Stimulated activated CD8-positive, alpha-beta memory T cell treated with anti-CD3 and anti-CD28 coated beads, Interleukin-7, amount 100 ng/mL, for 1 hour (primary cell): ENCODE results near the gene CCDC57.

ENCODE experiments used
- DNase-seq, 2 donors: peaks; one replicate each; pipeline ENCODE4 v3.0.0-alpha.2; 2020; ENCODE audit warnings: low read depth in 2 of 2

The CCDC57 gene

GRCh38 chr17:82061047-82061925, 151.4 kb downstream of the CCDC57 start:
- DNase-seq, result no peak

GRCh38 chr17:82060614-82061013, 152.0 kb downstream of the CCDC57 start:
- DNase-seq, result no peak

GRCh38 chr17:82060001-82060380, 152.7 kb downstream of the CCDC57 start:
- no peak for DNase-seq

GRCh38 chr17:82059272-82060000, 153.2 kb downstream of the CCDC57 start:
- DNase-seq, result no peak

DNA sequence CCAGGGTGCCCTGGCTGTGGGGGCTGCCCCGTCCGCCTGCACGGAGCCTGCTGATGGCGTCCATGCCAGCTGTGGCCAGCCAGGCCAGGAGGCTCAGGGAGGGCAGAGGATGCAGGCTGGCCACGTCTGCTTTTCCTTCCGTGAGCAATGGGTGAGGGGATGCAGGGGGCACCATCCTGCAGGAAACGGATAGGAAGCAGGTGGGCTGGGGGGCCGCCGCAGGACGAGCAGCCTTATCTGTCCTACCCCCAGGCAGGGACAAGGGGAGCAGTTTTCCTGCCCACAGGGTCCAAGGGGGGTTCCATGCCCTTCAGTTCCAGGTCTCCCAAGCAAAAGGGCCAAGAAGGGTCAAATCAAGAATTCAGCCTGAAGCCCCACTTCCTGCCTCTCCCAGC, 153.8 kb downstream of the CCDC57 start:
- no peak for DNase-seq

DNA sequence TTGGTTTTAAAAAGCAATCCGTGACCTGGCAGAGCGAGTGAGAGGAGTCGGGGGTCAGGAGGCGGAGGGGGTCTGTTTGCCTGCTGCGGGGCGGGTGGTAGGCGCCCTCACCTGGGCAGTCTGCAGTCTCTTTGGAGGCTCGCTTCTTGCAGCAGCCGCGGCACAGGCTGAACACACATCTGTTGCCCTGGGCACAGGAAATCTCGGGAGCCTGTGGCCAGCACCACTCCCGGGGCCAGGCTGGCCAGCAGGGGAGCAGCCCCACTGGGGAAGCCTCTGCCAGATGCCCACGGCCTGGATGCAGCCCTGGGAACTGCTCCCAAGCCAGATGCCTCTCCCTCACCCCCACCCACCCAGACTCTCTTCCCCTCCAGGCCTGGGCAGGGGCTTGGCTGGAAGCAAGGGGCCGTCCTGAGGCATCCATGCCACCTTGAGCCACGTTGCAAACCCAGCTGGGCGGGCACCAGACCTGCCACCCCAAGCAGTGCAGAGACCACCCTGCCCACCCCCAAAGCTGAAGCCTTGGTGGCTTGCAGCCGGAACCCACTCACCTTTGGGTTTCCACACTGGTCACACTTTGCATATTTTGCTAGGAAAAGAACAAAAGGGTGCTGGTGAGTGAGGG, 154.3 kb downstream of the CCDC57 start:
- no peak for DNase-seq

DNA sequence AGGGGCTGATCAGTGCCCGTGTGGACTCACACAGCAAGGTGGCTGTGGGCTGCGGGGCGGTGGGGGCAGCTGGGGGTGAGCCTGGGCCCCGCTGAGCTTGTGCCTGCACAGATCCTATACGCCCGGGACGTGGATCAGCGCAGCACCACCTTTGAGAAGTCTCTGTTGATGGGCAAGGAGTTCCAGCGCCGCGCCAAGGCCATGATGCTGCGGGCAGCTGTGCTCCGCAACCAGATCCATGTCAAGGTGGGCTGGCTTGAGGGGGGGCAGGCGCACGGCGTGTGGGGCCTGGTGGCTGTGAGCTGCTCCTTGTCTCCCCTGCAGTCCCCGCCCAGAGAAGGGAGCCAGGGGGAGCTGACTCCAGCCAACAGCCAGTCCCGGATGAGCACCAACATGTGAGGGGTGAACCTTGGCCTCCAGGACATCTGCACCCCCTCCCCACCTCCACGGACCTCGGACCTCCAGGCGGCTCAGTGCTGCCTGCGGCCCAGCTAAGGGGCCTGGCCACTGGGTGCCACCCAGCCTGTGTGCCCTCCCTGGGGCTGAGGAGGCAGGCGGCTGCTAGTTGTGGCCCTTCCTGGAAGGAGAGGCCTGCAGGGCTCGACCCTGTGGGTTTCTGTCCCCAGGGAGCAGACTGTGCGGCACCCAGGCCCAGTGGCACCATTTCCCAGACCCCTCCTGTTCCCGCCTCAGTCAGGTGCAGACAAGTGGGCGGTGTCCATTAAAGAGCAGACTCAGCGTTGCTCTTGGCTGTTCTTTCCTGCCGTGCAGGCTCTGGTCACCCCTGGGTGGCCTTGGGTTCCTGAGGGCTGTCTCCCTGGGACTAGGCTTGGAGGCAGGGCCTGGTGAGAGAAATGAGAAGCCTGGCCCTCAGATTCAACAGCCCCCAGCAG, 155.7 kb downstream of the CCDC57 start:
- DNase-seq, result no peak

DNA sequence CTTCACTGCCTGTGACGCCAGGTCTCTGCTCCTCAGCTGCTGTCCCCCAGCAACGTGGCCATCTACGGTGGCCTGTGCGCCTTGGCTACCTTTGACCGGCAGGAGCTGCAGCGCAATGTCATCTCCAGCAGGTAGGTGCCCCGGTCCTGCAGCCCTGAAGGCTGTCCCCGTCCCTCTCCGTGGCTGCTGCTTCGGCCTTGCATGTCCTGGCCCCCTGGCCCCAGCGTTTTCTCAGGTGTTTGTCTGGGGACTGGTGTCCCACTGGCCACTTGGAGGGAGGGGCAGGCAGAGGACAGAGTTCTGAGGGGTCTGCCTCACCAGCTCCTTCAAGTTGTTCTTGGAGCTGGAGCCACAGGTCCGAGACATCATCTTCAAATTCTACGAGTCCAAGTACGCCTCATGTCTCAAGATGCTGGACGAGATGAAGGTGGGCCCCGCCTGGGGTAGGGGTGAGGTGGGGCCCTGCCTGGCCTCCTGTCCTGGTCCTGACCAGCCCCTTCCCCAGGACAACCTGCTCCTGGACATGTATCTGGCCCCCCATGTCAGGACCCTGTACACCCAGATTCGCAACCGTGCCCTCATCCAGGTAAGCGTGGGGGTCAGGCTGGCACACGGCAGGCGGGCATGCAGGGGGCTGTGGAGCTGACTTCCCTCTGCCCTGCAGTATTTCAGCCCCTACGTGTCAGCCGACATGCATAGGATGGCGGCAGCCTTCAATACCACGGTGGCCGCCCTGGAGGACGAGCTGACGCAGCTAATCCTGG, 156.5 kb downstream of the CCDC57 start:
- no peak for DNase-seq

- DNase-seq, result no peak
Measured at GRCh38 chr17:82055023-82055964, 157.3 kb downstream of the CCDC57 start.

GRCh38 chr17:82054351-82055022, 158.2 kb downstream of the CCDC57 start:
- no peak for DNase-seq

DNA sequence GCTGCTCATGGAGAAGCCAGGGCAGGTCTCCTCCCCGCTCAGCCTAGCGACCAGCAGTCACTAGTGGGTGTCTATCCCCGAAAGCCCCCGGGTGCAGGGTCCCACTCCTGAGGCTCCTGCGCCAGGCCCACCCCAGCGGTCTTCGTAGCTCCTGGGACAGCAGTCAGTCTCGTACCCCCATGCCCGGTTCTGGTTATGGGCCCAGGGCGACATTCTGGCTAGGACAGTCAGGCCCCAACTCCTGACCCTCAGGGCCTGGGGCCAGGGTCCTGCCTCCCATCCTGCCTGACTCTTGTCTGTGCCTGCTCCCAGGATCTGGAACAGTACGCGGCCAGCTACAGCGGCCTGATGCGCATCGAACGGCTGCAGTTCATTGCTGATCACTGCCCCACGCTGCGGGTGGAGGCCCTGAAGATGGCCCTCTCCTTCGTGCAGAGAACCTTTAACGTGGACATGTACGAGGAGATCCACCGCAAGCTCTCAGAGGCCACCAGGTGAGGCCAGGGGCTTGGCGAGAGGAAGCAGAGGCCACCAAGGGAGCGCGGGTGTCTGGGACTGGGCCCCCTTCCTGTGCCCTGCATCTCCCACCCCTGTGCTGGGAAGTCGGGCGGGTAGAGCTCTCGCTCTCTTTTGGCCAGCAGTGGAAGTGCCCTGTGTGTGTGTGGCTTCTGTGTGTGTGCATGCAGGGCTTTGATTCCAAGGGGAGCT, 158.9 kb downstream of the CCDC57 start:
- DNase-seq, result no peak

DNA sequence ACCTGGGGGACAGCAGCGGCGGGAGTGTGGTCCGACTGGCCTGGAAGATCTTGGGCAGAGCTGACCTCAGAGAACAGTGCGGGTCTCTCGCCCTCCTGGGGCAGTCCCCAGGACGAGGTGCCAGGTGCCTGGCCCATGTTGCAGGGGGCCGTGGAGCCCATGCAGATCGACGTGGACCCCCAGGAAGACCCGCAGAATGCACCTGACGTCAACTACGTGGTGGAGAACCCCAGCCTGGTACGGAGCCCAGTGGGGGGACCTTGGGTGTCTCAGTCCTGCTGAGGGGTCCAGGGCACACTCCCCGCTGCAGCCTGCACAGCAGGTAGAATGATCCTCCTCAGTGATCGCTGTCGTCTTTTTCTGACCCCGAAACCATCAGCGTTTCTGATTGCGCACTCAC, 159.5 kb downstream of the CCDC57 start:
- no peak for DNase-seq

DNA sequence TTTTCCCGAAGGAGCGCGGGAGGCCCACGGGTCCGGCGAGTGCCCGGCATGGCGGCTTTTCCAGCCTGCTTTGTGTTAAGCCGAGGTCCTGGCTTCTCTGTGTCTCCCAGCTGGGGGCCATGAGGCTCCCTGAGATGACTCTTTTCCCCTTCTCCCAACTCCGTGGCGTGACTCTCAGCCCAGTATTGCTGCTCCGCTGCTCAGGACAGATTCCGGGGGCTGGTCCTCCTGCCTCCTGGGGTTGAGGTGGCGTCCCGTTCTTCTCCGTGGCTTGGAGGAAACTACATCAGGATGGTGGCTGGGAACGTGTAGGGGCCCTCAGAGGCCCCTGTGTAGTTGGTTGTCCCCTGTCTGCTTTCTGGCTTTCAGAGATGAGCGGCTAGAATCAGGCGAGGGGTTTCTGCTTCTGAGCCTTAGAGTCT, 160.0 kb downstream of the CCDC57 start:
- DNase-seq, result no peak

DNA sequence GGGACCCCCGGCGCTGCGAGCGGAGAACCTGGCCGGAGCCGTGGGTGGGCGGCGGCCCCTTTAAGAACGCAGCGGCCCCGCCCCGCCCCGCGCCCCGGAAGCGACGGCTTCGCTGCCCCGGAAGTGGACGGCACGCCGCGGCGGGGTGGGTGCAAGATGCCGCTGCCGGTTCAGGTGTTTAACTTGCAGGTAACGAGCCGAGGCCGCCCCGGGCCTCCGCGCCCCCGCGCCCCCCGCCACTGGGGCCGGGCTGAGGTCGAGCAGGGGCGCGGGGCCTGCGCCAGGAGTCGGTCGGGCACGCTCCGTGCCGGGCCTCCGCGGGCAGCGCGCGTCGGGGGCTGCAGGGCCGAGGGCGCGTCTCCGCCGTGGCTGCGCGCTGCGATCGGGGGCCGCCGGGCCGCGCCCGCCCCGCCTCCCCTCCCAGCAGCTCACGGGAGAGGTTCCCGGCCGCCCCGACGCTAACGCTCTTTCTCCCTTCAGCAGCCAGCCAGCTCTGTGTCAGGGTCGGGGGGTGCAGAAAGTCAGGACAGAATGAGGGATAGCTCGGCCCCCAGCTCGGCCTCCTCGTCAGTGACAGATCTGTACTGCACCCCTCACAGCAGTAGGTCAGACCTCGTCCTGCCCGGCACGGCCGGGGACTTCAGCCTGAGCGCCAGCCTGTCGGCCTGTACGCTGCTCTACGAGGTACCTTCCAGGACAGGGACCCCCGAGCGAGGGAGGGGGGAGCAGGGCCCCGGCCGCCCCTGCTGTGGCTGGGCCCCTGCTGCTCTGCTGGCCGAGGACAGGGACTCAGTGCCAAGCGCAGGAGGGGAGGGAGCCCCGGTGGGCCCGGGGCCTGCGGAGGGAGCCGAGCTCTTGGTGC, 160.6 kb downstream of the CCDC57 start, which contains the start of the genes GPS1 and RFNG:
GPS1 (plus strand) TSS at position 123 of the 862 bp plus-strand sequence; CDS start at position 157, 34 bp downstream.
RFNG (minus strand) TSS at position 36 of the 862 bp plus-strand sequence. CDS start 45 bp downstream, outside the sequence.
- DNase-seq, result peak; percentile 62 to 70
